Stimulated activated CD4-positive, alpha-beta T cell treated with anti-CD3 and anti-CD28 coated beads, TNF-alpha, amount 100 ng/mL, for 24 hours (primary cell): Measurements from ENCODE around the gene ACYP2.
"Not testable (repeated sequence)": the region's sequence is repeated elsewhere in the genome, so short reads cannot be mapped to it uniquely, and the experiment has no call there.

Experiments
- DNase-seq, 3 experiments: peaks; one replicate each; pipeline ENCODE4 v3.0.0-alpha.2; 2020; ENCODE audit warnings: low read depth in 3 of 3

The ACYP2 gene

GRCh38 chr2:54097124-54097523 lies 18.3 kb upstream of the ACYP2 start:
- no peak for DNase-seq

GRCh38 chr2:54099370-54099769 lies 16.0 kb upstream of the ACYP2 start:
- DNase-seq, result no peak

GRCh38 chr2:54099829-54100585 lies 15.4 kb upstream of the ACYP2 start:
- no peak for DNase-seq

GRCh38 chr2:54100772-54101171 lies 14.6 kb upstream of the ACYP2 start:
- DNase-seq, result no peak

GRCh38 chr2:54103454-54104314 lies 11.7 kb upstream of the ACYP2 start:
- DNase-seq, result peak in 1 of 3 experiments; percentile 12

GRCh38 chr2:54106631-54107454 lies 8.6 kb upstream of the ACYP2 start:
- DNase-seq, result no peak

- DNase-seq, result no peak
Measured at GRCh38 chr2:54107455-54107764, 8.0 kb upstream of the ACYP2 start.

GRCh38 chr2:54107903-54108615 lies 7.4 kb upstream of the ACYP2 start:
- DNase-seq, result no peak

- DNase-seq, result no peak
Measured at GRCh38 chr2:54109848-54110247, 5.6 kb upstream of the ACYP2 start.

- not testable (repeated sequence) for DNase-seq
Measured at GRCh38 chr2:54114479-54114878, 936 bp upstream of the ACYP2 start.

- DNase-seq, result no peak
Measured at GRCh38 chr2:54114936-54115283, 505 bp upstream of the ACYP2 start.

- not testable (repeated sequence) for DNase-seq
Measured at GRCh38 chr2:54116598-54116997, 1.2 kb downstream of the ACYP2 start.

- no peak for DNase-seq
Measured at GRCh38 chr2:54120950-54121349, 5.5 kb downstream of the ACYP2 start.

GRCh38 chr2:54122171-54122935 lies 6.9 kb downstream of the ACYP2 start:
- DNase-seq, result no peak

GRCh38 chr2:54122939-54123338 lies 7.5 kb downstream of the ACYP2 start:
- no peak for DNase-seq

- not testable (repeated sequence) for DNase-seq
Measured at GRCh38 chr2:54127174-54127573, 11.8 kb downstream of the ACYP2 start.

- DNase-seq, result no peak
Measured at GRCh38 chr2:54133056-54133455, 17.6 kb downstream of the ACYP2 start.

GRCh38 chr2:54139210-54139609 lies 23.8 kb downstream of the ACYP2 start:
- DNase-seq, result no peak

GRCh38 chr2:54143780-54144179 lies 28.4 kb downstream of the ACYP2 start:
- no peak for DNase-seq

GRCh38 chr2:54148391-54148790 lies 33.0 kb downstream of the ACYP2 start:
- no peak for DNase-seq
